Skeletal muscle satellite cell (primary cell): Measurements from ENCODE around the gene DGKD.
A peak's percentile ranks its signal among the peaks of the same experiment; 100 is the strongest.
"Not testable (repeated sequence)": the region's sequence is repeated elsewhere in the genome, so short reads cannot be mapped to it uniquely, and the experiment has no call there.

Experiments used
- H3K27me3 ChIP-seq: 2 replicates; pipeline ENCODE4 v1.7.0; 2013; ENCODE audit warnings: low read length; ENCODE audit not compliant: control insufficient read depth, insufficient read depth
- H3K36me3 ChIP-seq: 2 replicates; pipeline ENCODE4 v1.7.0; 2013; ENCODE audit warnings: mild to moderate bottlenecking, control low read depth, low read length; ENCODE audit not compliant: insufficient read depth
- H3K4me1 ChIP-seq: 2 replicates; pipeline ENCODE4 v1.7.0; 2013; ENCODE audit warnings: low read length; ENCODE audit not compliant: control insufficient read depth, insufficient read depth
- H3K4me2 ChIP-seq: 2 replicates; pipeline ENCODE4 v1.7.0; 2013; ENCODE audit warnings: mild to moderate bottlenecking, low read length
- H3K4me3 ChIP-seq: 2 replicates; pipeline ENCODE4 v1.7.0; 2013; ENCODE audit warnings: low read length
- H3K9ac ChIP-seq: 2 replicates; pipeline ENCODE4 v1.7.0; 2013; ENCODE audit warnings: mild to moderate bottlenecking, low read depth, low read length, moderate library complexity
- H3K9me3 ChIP-seq: replicated peaks from 2 replicates; pipeline ENCODE4 v1.7.0; 2013; ENCODE audit warnings: mild to moderate bottlenecking, control low read depth, low read length

Gene DGKD

GRCh38 chr2:233367586-233367985 is 13.3 kb downstream of the DGKD start:
- Histone ChIP-seq H3K27me3 (no peaks in the 10 kb centered on the region), H3K4me3 (no peak overlapping the region), H3K36me3 (no peaks in the 10 kb centered on the region), H3K4me1 (peaks cover 11% of the 10 kb centered on the region), H3K9me3 (no peaks in the 10 kb centered on the region), H3K9ac (no peak overlapping the region), H3K4me2 (no peak overlapping the region)

GRCh38 chr2:233368756-233369155 is 14.5 kb downstream of the DGKD start:
- Histone ChIP-seq H3K9ac (no peak overlapping the region), H3K4me3 (no peak overlapping the region), H3K9me3 (no peaks in the 10 kb centered on the region), H3K36me3 (no peaks in the 10 kb centered on the region), H3K27me3 (no peaks in the 10 kb centered on the region), H3K4me1 (peaks cover 22% of the 10 kb centered on the region), H3K4me2 (no peak overlapping the region)

GRCh38 chr2:233369462-233369861 is 15.2 kb downstream of the DGKD start:
- H3K36me3 ChIP-seq = no peaks in the 10 kb centered on the region
- no peaks in the 10 kb centered on the region for H3K27me3 ChIP-seq
- no peak overlapping the region for H3K4me3 ChIP-seq
- H3K9ac ChIP-seq = no peak overlapping the region
- no peak overlapping the region for H3K4me2 ChIP-seq
- H3K9me3 ChIP-seq = no peaks in the 10 kb centered on the region
- H3K4me1 ChIP-seq = peaks cover 22% of the 10 kb centered on the region

GRCh38 chr2:233369897-233370685 is 15.8 kb downstream of the DGKD start:
- H3K36me3 ChIP-seq = no peaks in the 10 kb centered on the region
- no peak overlapping the region for H3K4me3 ChIP-seq
- H3K9me3 ChIP-seq = no peaks in the 10 kb centered on the region
- H3K4me2 ChIP-seq = no peak overlapping the region
- no peaks in the 10 kb centered on the region for H3K27me3 ChIP-seq
- H3K9ac ChIP-seq = no peak overlapping the region
- peaks cover 22% of the 10 kb centered on the region for H3K4me1 ChIP-seq

- Histone ChIP-seq H3K27me3 (no peaks in the 10 kb centered on the region), H3K4me3 (no peak overlapping the region), H3K4me2 (no peak overlapping the region), H3K9ac (no peak overlapping the region), H3K36me3 (no peaks in the 10 kb centered on the region), H3K9me3 (no peaks in the 10 kb centered on the region), H3K4me1 (peaks cover 22% of the 10 kb centered on the region)
Measured at GRCh38 chr2:233371641-233372040, 17.3 kb downstream of the DGKD start.

GRCh38 chr2:233372855-233373254 is 18.6 kb downstream of the DGKD start:
- H3K9ac ChIP-seq = peak overlapping the region; percentile 39
- H3K27me3 ChIP-seq = no peaks in the 10 kb centered on the region
- no peak overlapping the region for H3K4me3 ChIP-seq
- H3K9me3 ChIP-seq = no peaks in the 10 kb centered on the region
- H3K36me3 ChIP-seq = no peaks in the 10 kb centered on the region
- peak overlapping the region; percentile 46 for H3K4me2 ChIP-seq
- H3K4me1 ChIP-seq = peaks cover 22% of the 10 kb centered on the region

- H3K4me2 ChIP-seq = peak overlapping the region; percentile 46
- no peaks in the 10 kb centered on the region for H3K9me3 ChIP-seq
- no peak overlapping the region for H3K4me3 ChIP-seq
- H3K4me1 ChIP-seq = peaks cover 22% of the 10 kb centered on the region
- H3K27me3 ChIP-seq = no peaks in the 10 kb centered on the region
- H3K9ac ChIP-seq = peak overlapping the region; percentile 39
- no peaks in the 10 kb centered on the region for H3K36me3 ChIP-seq
Measured at GRCh38 chr2:233373316-233373715, 19.0 kb downstream of the DGKD start.

- H3K9me3 ChIP-seq, H3K36me3 ChIP-seq, H3K4me3 ChIP-seq, H3K27me3 ChIP-seq, H3K4me2 ChIP-seq, H3K9ac ChIP-seq: not testable (repeated sequence)
- peaks cover 22% of the 10 kb centered on the region for H3K4me1 ChIP-seq
Measured at GRCh38 chr2:233374776-233375175, 20.5 kb downstream of the DGKD start.

GRCh38 chr2:233375490-233376314 is 21.4 kb downstream of the DGKD start:
- Histone ChIP-seq H3K9ac (no peak overlapping the region), H3K36me3 (no peaks in the 10 kb centered on the region), H3K27me3 (no peaks in the 10 kb centered on the region), H3K4me1 (peaks cover 22% of the 10 kb centered on the region), H3K4me3 (no peak overlapping the region), H3K4me2 (no peak overlapping the region), H3K9me3 (no peaks in the 10 kb centered on the region)

- no peak overlapping the region for H3K4me2 ChIP-seq
- no peak overlapping the region for H3K9ac ChIP-seq
- H3K4me1 ChIP-seq = no peaks in the 10 kb centered on the region
- H3K4me3 ChIP-seq = no peak overlapping the region
- no peaks in the 10 kb centered on the region for H3K27me3 ChIP-seq
- no peaks in the 10 kb centered on the region for H3K9me3 ChIP-seq
- H3K36me3 ChIP-seq = no peaks in the 10 kb centered on the region
Measured at GRCh38 chr2:233379034-233379433, 24.7 kb downstream of the DGKD start.

- Histone ChIP-seq H3K9ac (no peak overlapping the region), H3K4me2 (no peak overlapping the region), H3K4me3 (no peak overlapping the region), H3K4me1 (no peaks in the 10 kb centered on the region), H3K9me3 (no peaks in the 10 kb centered on the region), H3K36me3 (no peaks in the 10 kb centered on the region), H3K27me3 (no peaks in the 10 kb centered on the region)
Measured at GRCh38 chr2:233379441-233379840, 25.1 kb downstream of the DGKD start.
